SK-N-MC (cell line): ENCODE data around the gene MACROD2.

Experiments
- EZH2 ChIP-seq: fragments of 200-600 bp; sonication (generic); IDR thresholded peaks from one replicate; pipeline ENCODE4 v1.6.1; 2017; ENCODE audit warnings: antibody characterized with exemption
- FOXP2 ChIP-seq: optimal IDR thresholded peaks from 2 replicates; pipeline ENCODE3; 2011; ENCODE audit warnings: mild to moderate bottlenecking, moderate library complexity; ENCODE audit not compliant: insufficient read depth; ENCODE audit errors: extremely low read length, control extremely low read depth
- POLR2AphosphoS5 ChIP-seq: IDR thresholded peaks from 2 replicates; pipeline ENCODE4 v1.6.1; 2012; ENCODE audit warnings: mild to moderate bottlenecking, low read depth, low read length, borderline replicate concordance

DNA sequence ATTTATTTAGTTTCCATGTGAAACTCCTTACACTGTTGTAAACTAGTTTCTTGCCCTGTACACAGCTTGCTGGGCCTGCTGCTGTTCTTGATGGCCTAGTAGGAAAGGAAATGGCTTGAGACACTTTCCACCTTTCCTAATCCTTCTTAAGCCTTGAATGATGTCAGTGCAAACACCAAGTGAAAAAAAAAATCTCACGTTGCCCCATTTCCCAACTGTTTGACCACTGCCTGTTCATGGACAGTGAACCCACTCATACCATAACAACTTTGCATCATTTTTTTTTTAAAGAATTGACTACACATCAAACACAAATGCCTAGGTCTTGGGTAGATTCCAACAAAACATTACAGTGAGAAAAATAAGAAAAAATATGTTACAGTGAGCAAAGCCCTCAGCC is 995.7 kb downstream of the MACROD2 start:
- TF ChIP-seq POLR2AphosphoS5 (no peak), EZH2 (no peak), FOXP2 (no peak)
